Breast epithelium (tissue), 3 donors: ENCODE measurements around the gene TSBP1.

Experiments used
- CTCF ChIP-seq, 3 donors: fragments of 450-650 bp; IDR thresholded peaks; one replicate each; pipeline ENCODE4 v1.5.1; 2016 to 2017; ENCODE audit warnings: antibody characterized with exemption in 3 of 3, mild to moderate bottlenecking in 3 of 3, moderate library complexity in 3 of 3
- POLR2A ChIP-seq: fragments of 450-650 bp; IDR thresholded peaks from one replicate; pipeline ENCODE4 v1.6.1; 2016; ENCODE audit warnings: antibody characterized with exemption, mild to moderate bottlenecking, moderate library complexity
- POLR2AphosphoS5 ChIP-seq, 3 donors: sonication (generic); formaldehyde crosslinking; IDR thresholded peaks; one replicate each; pipeline ENCODE4 v1.6.1; 2017; ENCODE audit warnings: antibody characterized with exemption in 3 of 3

GRCh38 chr6:32411566-32412327 lies 40.0 kb upstream of the TSBP1 start:
- TF ChIP-seq CTCF (IDR thresholded peaks at IDR 0.05) (no peak), POLR2A (no peak), POLR2AphosphoS5 (IDR thresholded peaks at IDR 0.05) (no peak)
